Fibroblast of mammary gland (primary cell): ENCODE data around the gene FJX1.

Experiments
- DNase-seq: peaks from one replicate; pipeline ENCODE4 v3.0.0-alpha.2; 2010; ENCODE audit warnings: low read depth
- H3K4me3 ChIP-seq: 2 replicates; pipeline ENCODE4 v1.5.1; 2011; ENCODE audit warnings: low read depth, mild to moderate bottlenecking, low read length, moderate library complexity; ENCODE audit not compliant: control insufficient read depth
- TF ChIP-seq, protein P1 (sequence below): conservative IDR thresholded peaks from 2 replicates; pipeline ENCODE4 v1.5.1; 2011; ENCODE audit warnings: low read depth, low read length, inconsistent platforms; ENCODE audit not compliant: control insufficient read depth, insufficient read depth

Gene FJX1

DNA sequence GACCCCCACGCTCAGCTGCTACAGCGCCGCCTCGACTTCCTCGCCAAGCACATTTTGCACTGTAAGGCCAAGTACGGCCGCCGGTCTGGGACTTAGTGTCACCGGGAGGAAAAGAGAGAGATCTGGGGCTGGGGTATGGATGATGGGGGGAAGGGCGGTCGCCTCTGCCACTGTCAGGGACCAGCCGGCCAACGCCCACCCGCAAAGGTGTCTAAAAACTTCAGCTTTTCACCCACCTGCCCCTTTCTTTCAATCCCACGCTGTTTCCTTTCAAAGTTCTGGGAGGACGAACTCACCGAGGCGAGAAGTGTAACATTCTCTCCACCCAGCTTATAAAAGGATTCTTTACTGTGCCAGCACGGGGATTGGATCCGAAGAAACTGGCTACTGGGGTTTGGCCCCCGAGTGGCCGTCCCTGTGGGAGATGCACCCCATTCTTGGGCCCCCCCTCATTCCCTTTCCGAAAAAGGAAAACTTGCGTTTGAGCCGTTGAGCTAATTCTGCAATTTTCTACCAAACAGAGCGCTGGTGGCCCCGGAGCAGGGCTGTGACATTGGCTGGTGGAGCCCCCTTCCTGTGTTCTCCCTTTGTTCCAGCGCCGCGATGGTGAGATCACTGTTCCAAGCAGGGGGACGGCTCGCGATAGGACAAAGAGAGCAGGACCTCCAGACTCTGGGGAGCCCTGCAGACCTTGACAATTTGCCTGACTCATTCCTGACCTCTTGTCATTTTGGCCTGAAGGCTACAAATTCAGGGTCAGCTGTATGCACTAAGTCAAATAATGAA is 1.8 kb downstream of the FJX1 start:
- peak overlapping the region; percentile 64 for H3K4me3 ChIP-seq
- TF ChIP-seq, protein P1, sequence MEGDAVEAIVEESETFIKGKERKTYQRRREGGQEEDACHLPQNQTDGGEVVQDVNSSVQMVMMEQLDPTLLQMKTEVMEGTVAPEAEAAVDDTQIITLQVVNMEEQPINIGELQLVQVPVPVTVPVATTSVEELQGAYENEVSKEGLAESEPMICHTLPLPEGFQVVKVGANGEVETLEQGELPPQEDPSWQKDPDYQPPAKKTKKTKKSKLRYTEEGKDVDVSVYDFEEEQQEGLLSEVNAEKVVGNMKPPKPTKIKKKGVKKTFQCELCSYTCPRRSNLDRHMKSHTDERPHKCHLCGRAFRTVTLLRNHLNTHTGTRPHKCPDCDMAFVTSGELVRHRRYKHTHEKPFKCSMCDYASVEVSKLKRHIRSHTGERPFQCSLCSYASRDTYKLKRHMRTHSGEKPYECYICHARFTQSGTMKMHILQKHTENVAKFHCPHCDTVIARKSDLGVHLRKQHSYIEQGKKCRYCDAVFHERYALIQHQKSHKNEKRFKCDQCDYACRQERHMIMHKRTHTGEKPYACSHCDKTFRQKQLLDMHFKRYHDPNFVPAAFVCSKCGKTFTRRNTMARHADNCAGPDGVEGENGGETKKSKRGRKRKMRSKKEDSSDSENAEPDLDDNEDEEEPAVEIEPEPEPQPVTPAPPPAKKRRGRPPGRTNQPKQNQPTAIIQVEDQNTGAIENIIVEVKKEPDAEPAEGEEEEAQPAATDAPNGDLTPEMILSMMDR = no peak
- DNase-seq = no peak

DNA sequence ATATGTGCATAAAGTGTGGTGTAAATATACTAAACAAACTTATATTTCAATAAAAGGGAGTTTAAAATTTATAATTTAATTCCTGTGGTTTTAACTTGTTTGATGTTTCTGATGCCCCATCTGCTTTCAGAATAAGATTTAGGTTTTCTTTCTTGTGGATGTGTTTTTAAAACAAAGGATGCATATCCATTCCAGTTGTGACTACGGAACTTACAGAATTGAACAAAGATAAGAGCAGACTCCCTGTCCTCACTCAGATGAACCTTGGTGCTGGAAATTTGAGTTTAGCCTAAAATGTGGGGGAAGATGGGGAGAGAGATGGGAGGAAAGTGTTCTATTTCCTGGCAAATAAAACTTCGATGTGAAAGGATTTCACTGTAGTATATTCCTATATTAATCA is 2.5 kb downstream of the FJX1 start:
- no peak for DNase-seq
- H3K4me3 ChIP-seq = peak overlapping the region; percentile 26
- TF ChIP-seq, protein P1 = no peak

DNA sequence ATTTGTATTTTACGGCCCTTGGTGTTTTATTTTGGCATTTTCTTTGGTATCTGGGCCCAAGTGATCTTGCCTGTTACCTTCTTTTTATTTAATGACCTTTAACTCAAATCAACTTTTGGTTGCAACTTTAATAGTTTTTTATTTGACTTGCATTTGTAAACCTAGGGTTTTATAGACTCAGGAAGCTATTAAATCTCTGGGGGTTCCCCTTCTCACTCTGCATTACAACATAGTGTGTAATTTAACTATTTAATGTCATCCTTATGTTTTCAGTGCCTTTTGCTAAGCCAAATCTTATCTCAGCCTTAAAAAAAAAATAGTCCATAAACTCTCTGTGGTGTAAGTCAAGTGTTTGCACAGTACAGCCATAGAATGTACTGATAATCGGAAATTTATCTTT is 3.4 kb downstream of the FJX1 start:
- TF ChIP-seq, protein P1 = no peak
- DNase-seq = no peak
- H3K4me3 ChIP-seq = no peak overlapping the region

DNA sequence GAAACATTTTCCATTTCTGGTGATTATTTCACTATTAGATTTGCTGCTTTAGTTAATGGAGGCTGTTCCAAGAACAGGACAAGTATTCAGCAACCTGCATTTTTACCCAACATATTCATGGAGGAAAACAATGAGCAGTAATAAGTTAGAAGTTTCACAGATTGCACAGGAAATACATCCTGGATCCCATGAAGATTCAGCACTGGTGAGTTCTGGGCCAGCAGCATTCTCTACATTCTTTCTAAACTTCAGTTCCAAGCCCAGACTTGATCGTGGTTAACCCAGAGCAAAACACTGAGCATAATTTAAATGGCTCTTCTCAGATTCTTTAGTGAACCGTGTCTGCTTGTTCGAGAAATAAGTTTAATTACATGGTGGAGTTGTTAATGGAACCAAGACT is 3.8 kb downstream of the FJX1 start:
- peak; percentile 62 for DNase-seq
- TF ChIP-seq, protein P1 = no peak
- no peak overlapping the region for H3K4me3 ChIP-seq

DNA sequence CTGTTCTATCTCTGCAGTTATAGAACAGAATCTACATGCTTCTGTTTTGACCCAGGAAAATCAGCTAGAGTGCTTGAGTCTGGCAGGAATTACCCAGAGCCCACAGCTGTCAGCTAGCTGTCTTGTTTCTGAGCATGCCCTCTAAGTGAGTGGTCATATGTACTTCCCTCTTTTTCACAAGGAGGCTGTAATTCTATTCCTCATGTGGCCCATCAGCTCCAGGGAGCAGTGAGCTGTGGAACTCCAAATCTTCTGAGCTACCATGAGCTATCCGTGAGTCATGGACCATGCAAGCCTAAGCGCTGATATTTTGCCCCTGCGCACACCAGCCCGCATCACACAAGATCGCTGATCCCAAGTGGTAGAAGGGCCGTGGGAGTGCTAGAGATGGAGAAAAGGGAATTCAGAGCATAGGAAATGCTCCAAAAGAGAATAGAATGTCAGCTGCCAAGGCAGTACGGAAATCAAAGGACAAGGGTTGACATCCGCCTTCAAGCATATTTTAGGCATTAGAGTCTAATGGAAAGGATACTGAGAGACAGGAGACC is 5.4 kb downstream of the FJX1 start:
- TF ChIP-seq, protein P1 = no peak
- DNase-seq = peak; percentile 90
- no peak overlapping the region for H3K4me3 ChIP-seq

DNA sequence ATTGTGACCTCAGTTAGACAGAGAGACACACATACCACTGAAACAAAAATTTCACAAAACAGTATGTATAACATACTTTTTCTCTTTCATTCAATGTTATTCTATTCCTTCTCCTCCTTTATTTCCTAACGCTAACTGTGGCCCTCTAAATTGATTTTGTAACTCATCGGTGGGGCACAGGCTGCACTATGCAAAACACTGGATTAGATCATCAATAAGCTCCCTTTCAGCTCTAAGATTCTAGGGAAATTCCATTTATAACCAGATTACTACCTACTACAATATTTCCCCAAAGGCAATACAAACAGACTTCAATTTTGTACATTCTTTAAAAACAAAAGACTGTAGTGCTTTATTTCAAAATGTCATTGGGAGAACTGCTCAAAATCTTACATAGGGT is 6.1 kb downstream of the FJX1 start:
- no peak overlapping the region for H3K4me3 ChIP-seq
- TF ChIP-seq, protein P1 = no peak

More for the DNA sequence above, 6.1 kb downstream of the FJX1 start:
- no peak for DNase-seq
